ENCODE measurements around the gene DHRS9. TPM values are rescaled to one million over a fixed set of nuclear protein-coding genes. Genes with fewer than 3 reads are reported as not detected.

Gene DHRS9
- total RNA-seq, 2 donors from 2014 or later, result 0.71 to 1.5 TPM

Other genes starting within 250 kb of the DHRS9 start
- 10 to 100 TPM; 29.0 to 32.8 TPM for gene SPC25, start 179.1 kb upstream of the DHRS9 start, total RNA-seq
- gene G6PC2, start 168.3 kb upstream of the DHRS9 start, total RNA-seq, result not detected
- gene ABCB11, start 38.2 kb upstream of the DHRS9 start, total RNA-seq, result not detected

Measured in activated T-helper 17 cell treated with anti-CD3 and anti-CD28 coated beads, Interleukin-2, amount 50 U/mL, for 72 hours (primary cell).